Panc1 (cell line): ENCODE measurements around the gene C4orf51. TPM values are rescaled to one million over a fixed set of nuclear protein-coding genes. Genes with fewer than 3 reads are reported as not detected.

Source experiments
- ATAC-seq: fragments of 200-7000 bp; cut with Tn5 transposase; 2 replicates; pipeline ENCODE4 v1.9.1; 2020; ENCODE audit warnings: mild to moderate bottlenecking, moderate library complexity
- BruUV-seq: library from RNA; stranded (reverse); fragments of 400-500 nt; replicated peaks from 2 replicates; lab custom pipeline; 2021; lab: Mats Ljungman, UMichigan
- CTCF ChIA-PET: fragments of 300-600 bp; sonication (Branson Sonifier 250); formaldehyde crosslinking; loops from one replicate; lab custom pipeline; 2022; ENCODE audit warnings: antibody characterized with exemption; lab: Charles Lee
- POLR2A ChIA-PET: fragments of 300-600 bp; sonication (Branson Sonifier 250); formaldehyde crosslinking; loops from one replicate; lab custom pipeline; 2022; ENCODE audit warnings: antibody characterized with exemption; lab: Charles Lee
- DNase-seq: peaks from one replicate; pipeline ENCODE4 v3.0.0-alpha.2; 2010; ENCODE audit warnings: low read depth, low spot score
- H3K27ac ChIP-seq: 2 replicates; pipeline ENCODE4 v1.5.1; 2011; ENCODE audit warnings: mild to moderate bottlenecking, low read length, inconsistent platforms
- H3K27me3 ChIP-seq: fragments of 200-500 bp; sonication (Bioruptor generic); 2 replicates; pipeline ENCODE4 v1.6.0; 2014; ENCODE audit warnings: low read length, inconsistent platforms; ENCODE audit not compliant: control insufficient read depth, insufficient read depth
- H3K36me3 ChIP-seq: fragments of 200-500 bp; sonication (Bioruptor generic); 2 replicates; pipeline ENCODE4 v1.5.1; 2014; ENCODE audit warnings: inconsistent platforms, mild to moderate bottlenecking, low read length, moderate library complexity; ENCODE audit not compliant: control insufficient read depth, insufficient read depth
- H3K4me1 ChIP-seq: 2 replicates; pipeline ENCODE4 v1.5.1; 2011; ENCODE audit warnings: inconsistent platforms, mild to moderate bottlenecking, low read length, moderate library complexity; ENCODE audit not compliant: control insufficient read depth, insufficient read depth
- H3K4me3 ChIP-seq, 2 experiments: 2 replicates each; pipeline ENCODE4 v1.5.1; 2011 to 2012; ENCODE audit warnings: low read depth in 2 of 2, low read length in 2 of 2, mild to moderate bottlenecking in 2 of 2, inconsistent platforms in 1 of 2, moderate library complexity in 1 of 2
- H3K9me3 ChIP-seq: fragments of 200-500 bp; sonication (Bioruptor generic); 2 replicates; pipeline ENCODE4 v1.5.1; 2014; ENCODE audit warnings: low read depth, mild to moderate bottlenecking, inconsistent platforms, low read length, moderate library complexity; ENCODE audit not compliant: control insufficient read depth, insufficient read depth
- CTCF ChIP-seq: fragments of 450-650 bp; IDR thresholded peaks from 2 replicates; pipeline ENCODE4 v1.5.1; 2017; ENCODE audit warnings: mild to moderate bottlenecking
- POLR2AphosphoS5 ChIP-seq: IDR thresholded peaks from 2 replicates; pipeline ENCODE4 v1.6.1; 2012; ENCODE audit warnings: mild to moderate bottlenecking, low read depth, low read length, moderate library complexity
- REST ChIP-seq, 2 experiments: IDR thresholded peaks; 2 replicates each; pipeline ENCODE4 v1.6.1; 2011 to 2012; ENCODE audit warnings: low read depth in 2 of 2, control low read depth in 1 of 2, low read length in 1 of 2, mild to moderate bottlenecking in 1 of 2, moderate library complexity in 1 of 2; ENCODE audit not compliant: insufficient read depth in 1 of 2
- SIN3A ChIP-seq: IDR thresholded peaks from 2 replicates; pipeline ENCODE4 v1.6.1; 2012; ENCODE audit warnings: low read depth, mild to moderate bottlenecking, low read length, moderate library complexity, borderline replicate concordance; ENCODE audit not compliant: insufficient read depth
- TCF7L2 ChIP-seq: IDR thresholded peaks from 2 replicates; pipeline ENCODE4 v1.6.1; 2011; ENCODE audit warnings: mild to moderate bottlenecking, low read depth, low read length, inconsistent platforms
- in situ Hi-C: cut with HindIII; loops from 2 replicates; pipeline ENCODE4 v1.10.0; 2016; ENCODE audit warnings: low sequenced_read_pairs, low pct_unique_long_range_greater_than_20kb
- intact Hi-C: fragments of 100-400 bp; cut with micrococcal nuclease; formaldehyde crosslinking; loops from one replicate; pipeline ENCODE4 v1.10.0; 2022; ENCODE audit not compliant: unreplicated experiment
- total RNA-seq: library from RNA; stranded (reverse); gene quantifications from one replicate; pipeline ENCODE4 v1.2.1, GENCODE V29; 2021; ENCODE audit not compliant: unreplicated experiment

Gene C4orf51
- total RNA-seq, 1 experiment from 2014 or later, result not detected

GRCh38 chr4:145656156-145656555 is 23.8 kb upstream of the C4orf51 start:
- Histone ChIP-seq H3K27me3 (no peaks in the 10 kb centered on the region), H3K9me3 (no peaks in the 10 kb centered on the region), H3K27ac (no peak overlapping the region), H3K4me3 (no peak overlapping the region), H3K4me1 (no peaks in the 10 kb centered on the region), H3K36me3 (no peaks in the 10 kb centered on the region)
- intact Hi-C loops, result no loop called here
- in situ Hi-C loops, result no loop called here
- no TSS peak for BruUV-seq
- ChIA-PET CTCF (no interaction called here), POLR2A (no interaction called here)
- ATAC-seq (no peak), DNase-seq (no peak)
- TF ChIP-seq POLR2AphosphoS5, result no peak
- TF ChIP-seq REST (IDR thresholded peaks at IDR 0.05; ENCODE audit: insufficient read depth in 1 of 2, low read depth in 2 of 2, low read length in 1 of 2), result no peak
- no peak for TF ChIP-seq CTCF
- TF ChIP-seq SIN3A, result no peak
- no peak for TF ChIP-seq TCF7L2

GRCh38 chr4:145660064-145660463 is 19.9 kb upstream of the C4orf51 start:
- in situ Hi-C loops (no loop called here), intact Hi-C loops (no loop called here)
- CTCF ChIA-PET, result no interaction called here
- no peaks in the 10 kb centered on the region for H3K9me3 ChIP-seq
- TF ChIP-seq TCF7L2, result no peak
- TF ChIP-seq REST (IDR thresholded peaks at IDR 0.05; ENCODE audit: insufficient read depth in 1 of 2, low read depth in 2 of 2, low read length in 1 of 2), result no peak
- no peak for TF ChIP-seq POLR2AphosphoS5
- no peak for TF ChIP-seq CTCF
- ATAC-seq, result no peak
- H3K4me3 ChIP-seq, result no peak overlapping the region
- POLR2A ChIA-PET, result no interaction called here
- no peaks in the 10 kb centered on the region for H3K4me1 ChIP-seq
- H3K36me3 ChIP-seq, result no peaks in the 10 kb centered on the region
- BruUV-seq, result no TSS peak
- no peak for DNase-seq
- no peak overlapping the region for H3K27ac ChIP-seq
- H3K27me3 ChIP-seq, result no peaks in the 10 kb centered on the region
